Measurements from ENCODE around the gene FARS2. TPM values are rescaled to one million over a fixed set of nuclear protein-coding genes. Genes with fewer than 3 reads are reported as not detected.

The FARS2 gene
- total and polyA plus RNA-seq, 4 donors: 9.2 to 31.4 (median 19.4) TPM

DNA sequence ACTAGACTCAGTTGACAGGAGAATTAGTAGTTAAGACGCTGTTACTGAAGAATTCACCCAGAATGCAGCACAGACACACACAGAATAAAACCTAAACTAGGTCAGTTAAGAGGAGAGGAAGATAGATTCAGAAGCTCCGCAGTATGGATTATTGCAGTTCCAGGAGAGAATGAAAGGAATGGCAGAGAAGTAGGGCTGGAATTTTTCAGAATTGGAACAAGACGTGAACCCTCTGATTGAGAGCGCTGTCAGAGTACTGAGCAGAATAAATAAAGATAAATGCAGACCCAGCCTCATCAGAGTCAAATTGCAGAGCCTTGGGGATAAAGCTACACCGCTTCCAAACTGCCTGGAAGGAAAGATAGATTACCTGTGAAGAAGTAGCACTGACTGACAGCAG lies 344.6 kb downstream of the FARS2 start:
- TF ChIP-seq, protein P1, sequence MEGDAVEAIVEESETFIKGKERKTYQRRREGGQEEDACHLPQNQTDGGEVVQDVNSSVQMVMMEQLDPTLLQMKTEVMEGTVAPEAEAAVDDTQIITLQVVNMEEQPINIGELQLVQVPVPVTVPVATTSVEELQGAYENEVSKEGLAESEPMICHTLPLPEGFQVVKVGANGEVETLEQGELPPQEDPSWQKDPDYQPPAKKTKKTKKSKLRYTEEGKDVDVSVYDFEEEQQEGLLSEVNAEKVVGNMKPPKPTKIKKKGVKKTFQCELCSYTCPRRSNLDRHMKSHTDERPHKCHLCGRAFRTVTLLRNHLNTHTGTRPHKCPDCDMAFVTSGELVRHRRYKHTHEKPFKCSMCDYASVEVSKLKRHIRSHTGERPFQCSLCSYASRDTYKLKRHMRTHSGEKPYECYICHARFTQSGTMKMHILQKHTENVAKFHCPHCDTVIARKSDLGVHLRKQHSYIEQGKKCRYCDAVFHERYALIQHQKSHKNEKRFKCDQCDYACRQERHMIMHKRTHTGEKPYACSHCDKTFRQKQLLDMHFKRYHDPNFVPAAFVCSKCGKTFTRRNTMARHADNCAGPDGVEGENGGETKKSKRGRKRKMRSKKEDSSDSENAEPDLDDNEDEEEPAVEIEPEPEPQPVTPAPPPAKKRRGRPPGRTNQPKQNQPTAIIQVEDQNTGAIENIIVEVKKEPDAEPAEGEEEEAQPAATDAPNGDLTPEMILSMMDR (IDR thresholded peaks at IDR 0.05; ENCODE audit: control extremely low read depth, extremely low read depth): no peak
- H3K9me3 ChIP-seq (ENCODE audit: control insufficient read depth in 4 of 4, insufficient read depth in 3 of 4, low read length in 3 of 4): peaks cover 0 to 2% (median 0%) of the 10 kb centered on the region in 4 donors

DNA sequence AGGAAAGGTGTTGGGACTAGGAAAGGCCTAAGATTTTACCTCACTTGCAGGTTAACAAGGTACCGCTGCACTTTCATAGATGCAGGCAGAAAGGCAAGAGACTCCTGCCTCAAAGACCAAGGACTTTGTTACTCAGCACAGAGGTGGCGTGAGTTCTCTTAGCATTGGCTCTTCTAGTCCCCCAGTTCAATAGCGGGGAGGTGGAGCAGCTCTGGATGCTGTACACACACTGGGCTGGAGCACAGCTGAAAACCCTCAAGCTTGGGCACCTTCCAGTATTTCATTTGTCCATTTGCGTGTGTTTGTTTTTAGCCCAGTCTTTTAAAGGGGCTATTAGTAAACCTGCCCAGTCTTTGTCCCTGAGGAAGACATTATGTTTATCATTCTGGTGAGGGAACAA lies 345.2 kb downstream of the FARS2 start:
- no peaks in the 10 kb centered on the region for H3K36me3 ChIP-seq (ENCODE audit: control insufficient read depth in 4 of 4, insufficient read depth in 4 of 4, low read length in 4 of 4)
- WGBS, 2 donors: 88 to 93% methylated on average over 4 of the region's 4 CpGs
- ATAC-seq (ENCODE audit: insufficient read depth, low FRiP score) (no peak), DNase-seq (peak in 2 of 3 donors; percentile 9 to 34)
- H3K27ac ChIP-seq (ENCODE audit: low read depth in 1 of 2, low read length in 1 of 2): no peak overlapping the region
- TF ChIP-seq, protein P1 (IDR thresholded peaks at IDR 0.05; ENCODE audit: control extremely low read depth, extremely low read depth): no peak
- no peaks in the 10 kb centered on the region for H3K27me3 ChIP-seq (ENCODE audit: control insufficient read depth in 3 of 3, insufficient read depth in 3 of 3, low read length in 2 of 3)
- H3K9me3 ChIP-seq (ENCODE audit: control insufficient read depth in 4 of 4, insufficient read depth in 3 of 4, low read length in 3 of 4): peaks cover 0 to 2% (median 0%) of the 10 kb centered on the region in 4 donors
- H3K4me1 ChIP-seq (ENCODE audit: control insufficient read depth in 5 of 5, insufficient read depth in 5 of 5, low read length in 5 of 5): no peaks in the 10 kb centered on the region
- H3K9ac ChIP-seq (ENCODE audit: insufficient read depth in 1 of 2, low read length in 2 of 2): no peak overlapping the region
- no peak overlapping the region for H3K4me3 ChIP-seq

More for the DNA sequence above, 344.6 kb downstream of the FARS2 start:
- H3K4me1 ChIP-seq (ENCODE audit: control insufficient read depth in 5 of 5, insufficient read depth in 5 of 5, low read length in 5 of 5): no peaks in the 10 kb centered on the region
- ATAC-seq (ENCODE audit: insufficient read depth, low FRiP score) (no peak), DNase-seq (no peak)
- no peak overlapping the region for H3K4me3 ChIP-seq
- peak overlapping the region in 1 of 2 donors; percentile 21 for H3K9ac ChIP-seq (ENCODE audit: insufficient read depth in 1 of 2, low read length in 2 of 2)
- H3K27ac ChIP-seq (ENCODE audit: low read depth in 1 of 2, low read length in 1 of 2): no peak overlapping the region
- no peaks in the 10 kb centered on the region for H3K27me3 ChIP-seq (ENCODE audit: control insufficient read depth in 3 of 3, insufficient read depth in 3 of 3, low read length in 2 of 3)
- no peaks in the 10 kb centered on the region for H3K36me3 ChIP-seq (ENCODE audit: control insufficient read depth in 4 of 4, insufficient read depth in 4 of 4, low read length in 4 of 4)
- WGBS, 2 donors: 93 to 96% methylated on average over 5 of the region's 5 CpGs

DNA sequence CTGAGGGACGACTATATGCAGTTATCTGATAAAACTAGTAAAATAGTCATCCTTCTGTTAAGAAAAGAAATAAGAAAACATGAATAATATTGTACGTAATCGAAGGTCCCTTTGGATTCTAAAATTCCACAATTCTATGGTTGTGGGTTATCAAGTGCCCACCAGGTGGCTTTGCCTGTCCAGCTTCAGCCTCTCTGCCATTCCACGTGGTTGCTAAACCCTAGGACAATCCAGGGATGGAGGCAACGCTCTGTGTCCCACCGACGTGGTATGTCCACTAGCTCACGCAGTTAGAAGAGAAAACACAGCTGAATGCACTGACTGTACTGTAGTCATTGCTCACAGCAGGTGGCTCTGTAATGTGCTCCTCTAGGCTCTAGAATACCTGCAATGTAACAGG lies 349.3 kb downstream of the FARS2 start:
- 93% methylated on average over 8 of the region's 8 CpGs for WGBS, 2 donors
- Histone ChIP-seq H3K9ac (ENCODE audit: insufficient read depth in 1 of 2, low read length in 2 of 2) (no peak overlapping the region), H3K36me3 (ENCODE audit: control insufficient read depth in 4 of 4, insufficient read depth in 4 of 4, low read length in 4 of 4) (no peaks in the 10 kb centered on the region), H3K9me3 (ENCODE audit: control insufficient read depth in 4 of 4, insufficient read depth in 3 of 4, low read length in 3 of 4) (peaks cover 0 to 4% (median 0%) of the 10 kb centered on the region in 4 donors), H3K27ac (ENCODE audit: low read depth in 1 of 2, low read length in 1 of 2) (no peak overlapping the region), H3K4me1 (ENCODE audit: control insufficient read depth in 5 of 5, insufficient read depth in 5 of 5, low read length in 5 of 5) (no peaks in the 10 kb centered on the region), H3K27me3 (ENCODE audit: control insufficient read depth in 3 of 3, insufficient read depth in 3 of 3, low read length in 2 of 3) (no peaks in the 10 kb centered on the region), H3K4me3 (no peak overlapping the region)
- ATAC-seq (ENCODE audit: insufficient read depth, low FRiP score) (no peak), DNase-seq (no peak)
- TF ChIP-seq, protein P1 (IDR thresholded peaks at IDR 0.05; ENCODE audit: control extremely low read depth, extremely low read depth): no peak

DNA sequence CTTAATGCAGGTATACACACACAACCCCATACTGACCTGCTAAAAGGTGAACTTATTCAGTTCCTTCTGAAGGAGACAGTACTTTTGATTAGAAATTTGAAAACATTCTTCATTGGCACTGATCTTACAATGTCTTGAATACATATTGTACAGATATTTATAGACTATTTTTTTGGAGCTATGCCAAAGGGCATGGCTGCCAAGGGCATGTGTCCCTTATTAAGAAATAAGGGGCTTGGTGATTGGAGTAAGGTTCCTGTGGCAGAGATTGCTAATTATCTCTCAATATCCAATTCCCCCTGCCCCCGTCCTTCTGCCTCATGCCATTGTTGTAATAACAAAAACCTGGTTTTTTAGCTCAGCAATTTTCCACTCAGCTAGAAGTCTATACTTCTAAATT lies 355.9 kb downstream of the FARS2 start:
- Histone ChIP-seq H3K27ac (ENCODE audit: low read depth in 1 of 2, low read length in 1 of 2) (no peak overlapping the region), H3K9ac (ENCODE audit: insufficient read depth in 1 of 2, low read length in 2 of 2) (no peak overlapping the region), H3K4me1 (ENCODE audit: control insufficient read depth in 5 of 5, insufficient read depth in 5 of 5, low read length in 5 of 5) (peaks cover 0 to 14% (median 0%) of the 10 kb centered on the region in 5 donors), H3K36me3 (ENCODE audit: control insufficient read depth in 4 of 4, insufficient read depth in 4 of 4, low read length in 4 of 4) (peaks cover 0 to 1% (median 0%) of the 10 kb centered on the region in 4 donors), H3K9me3 (ENCODE audit: control insufficient read depth in 4 of 4, insufficient read depth in 3 of 4, low read length in 3 of 4) (peaks cover 0 to 2% (median 0%) of the 10 kb centered on the region in 4 donors), H3K27me3 (ENCODE audit: control insufficient read depth in 3 of 3, insufficient read depth in 3 of 3, low read length in 2 of 3) (no peaks in the 10 kb centered on the region), H3K4me3 (no peak overlapping the region)
- ATAC-seq (ENCODE audit: insufficient read depth, low FRiP score) (no peak), DNase-seq (no peak)
- TF ChIP-seq, protein P1 (IDR thresholded peaks at IDR 0.05; ENCODE audit: control extremely low read depth, extremely low read depth): no peak
- WGBS, 2 donors: 97 to 98% methylated on average over 1 of the region's 1 CpG
